ENCODE results near the gene ZNF221.

The ZNF221 gene

GRCh38 chr19:43997631-43998290 lies 46.7 kb downstream of the ZNF221 start:
- no peak for TF ChIP-seq CTCF (IDR thresholded peaks at IDR 0.05)
- no peak for DNase-seq (ENCODE audit: low spot score)
- no peak overlapping the region for H3K27ac ChIP-seq
- H3K4me3 ChIP-seq = no peak overlapping the region

GRCh38 chr19:44002212-44002565 lies 51.2 kb downstream of the ZNF221 start:
- TF ChIP-seq CTCF (IDR thresholded peaks at IDR 0.05) = no peak
- Histone ChIP-seq H3K4me3 (peak overlapping the region; percentile 80), H3K27ac (peak overlapping the region; percentile 29 to 76)
- no peak for DNase-seq (ENCODE audit: low spot score)

GRCh38 chr19:44002566-44003460 lies 51.8 kb downstream of the ZNF221 start, which contains the start of gene ZNF230:
Gene ZNF230 (plus strand): TSS chr19:44002957. CDS start chr19:44007079, 4,122 bp downstream.
- DNase-seq (ENCODE audit: low spot score) = peak; percentile 94
- H3K4me3 ChIP-seq = peak within 1 kb of the TSS; percentile 80
- peak within 1 kb of the TSS; percentile 29 to 76 for H3K27ac ChIP-seq
- TF ChIP-seq CTCF (IDR thresholded peaks at IDR 0.05) = no peak

GRCh38 chr19:44003461-44004009 lies 52.5 kb downstream of the ZNF221 start:
- no peak for TF ChIP-seq CTCF (IDR thresholded peaks at IDR 0.05)
- DNase-seq (ENCODE audit: low spot score) = no peak
- Histone ChIP-seq H3K27ac (peak overlapping the region; percentile 29 to 76), H3K4me3 (peak overlapping the region; percentile 80)

- no peak for DNase-seq (ENCODE audit: low spot score)
- no peak for TF ChIP-seq CTCF (IDR thresholded peaks at IDR 0.05)
- no peak overlapping the region for H3K4me3 ChIP-seq
- H3K27ac ChIP-seq = no peak overlapping the region
These were observed 54.9 kb downstream of the ZNF221 start for GRCh38 chr19:44005973-44006372.

- Histone ChIP-seq H3K27ac (no peak overlapping the region), H3K4me3 (no peak overlapping the region)
- no peak for DNase-seq (ENCODE audit: low spot score)
- TF ChIP-seq CTCF (IDR thresholded peaks at IDR 0.05) = no peak
These were observed 56.4 kb downstream of the ZNF221 start for GRCh38 chr19:44007473-44007872.
